ENCODE data around the gene CRACR2B. TPM values are rescaled to one million over a fixed set of nuclear protein-coding genes. Genes with fewer than 3 reads are reported as not detected.

Gene CRACR2B
- total and polyA plus RNA-seq, 2 of the 13 experiments (the other 11 are each of a cell fraction or from before 2014, with no cell fraction given) = 14.9 to 21.0 TPM

GRCh38 chr11:832529-833113 is 4.9 kb downstream of the CRACR2B start, which contains the start of gene CD151 (continued):
- TF ChIP-seq YY1 (IDR thresholded peaks at IDR 0.05; ENCODE audit: insufficient read depth, insufficient replicate concordance, low read depth, low read length) = no peak
- no peak for TF ChIP-seq ZNF550 (CRISPR knock-in tag; IDR thresholded peaks at IDR 0.05; ENCODE audit: borderline replicate concordance)
- TF ChIP-seq ZNF292 (CRISPR knock-in tag; IDR thresholded peaks at IDR 0.05; ENCODE audit: borderline replicate concordance, low read depth) = no peak
- TF ChIP-seq HMG20A (CRISPR knock-in tag; IDR thresholded peaks at IDR 0.05; ENCODE audit: borderline replicate concordance) = no peak
- no peak for TF ChIP-seq ZNF280B (CRISPR knock-in tag; IDR thresholded peaks at IDR 0.05; ENCODE audit: borderline replicate concordance)
- TF ChIP-seq FOXA1 (IDR thresholded peaks at IDR 0.05) = no peak
- no peak for TF ChIP-seq FOXA1 (CRISPR knock-in tag; IDR thresholded peaks at IDR 0.05)
- TF ChIP-seq BRF2 (CRISPR knock-in tag; IDR thresholded peaks at IDR 0.05) = no peak
- peak; percentile 66; the same call in 1 of the 2 replicates for TF ChIP-seq ZNF746 (CRISPR knock-in tag; IDR thresholded peaks at IDR 0.05)
- TF ChIP-seq THAP7 (CRISPR knock-in tag; IDR thresholded peaks at IDR 0.05) = no peak
- no peak for TF ChIP-seq AFF4 (CRISPR knock-in tag; IDR thresholded peaks at IDR 0.05)
- no peak for TF ChIP-seq SRF (IDR thresholded peaks at IDR 0.05; ENCODE audit: low read depth, low read length)
- no peak for TF ChIP-seq ZNF646 (CRISPR knock-in tag; IDR thresholded peaks at IDR 0.05)

Measured in HepG2 (cell line).